GM12878 (cell line): ENCODE measurements around the gene F12. TPM values are rescaled to one million over a fixed set of nuclear protein-coding genes. Genes with fewer than 3 reads are reported as not detected.

Experiments used
- ATAC-seq: fragments of 200-7000 bp; cut with Tn5 transposase; 3 replicates; pipeline ENCODE4 v1.9.1; 2020; ENCODE audit warnings: mild to moderate bottlenecking, moderate library complexity
- BruUV-seq: library from RNA; stranded (reverse); fragments of 400-500 nt; replicated peaks from 2 replicates; lab custom pipeline; 2021; lab: Mats Ljungman, UMichigan
- CTCF ChIA-PET: fragments of 300-600 bp; sonication (Branson Sonifier 250); formaldehyde crosslinking; extraction: SDS; loops from one replicate; lab custom pipeline; 2021; ENCODE audit warnings: inconsistent platforms; lab: Yijun Ruan, JAX
- POLR2A ChIA-PET: fragments of 350-600 bp; formaldehyde crosslinking; extraction: SDS; loops from one replicate; lab custom pipeline; 2021; ENCODE audit warnings: inconsistent platforms; lab: Charles Lee
- RAD21 ChIA-PET: fragments of 300-600 bp; sonication (Branson Sonifier 250); formaldehyde crosslinking; loops from one replicate; lab custom pipeline; 2023; ENCODE audit warnings: antibody characterized with exemption; ENCODE audit not compliant: unreplicated experiment; lab: Charles Lee
- SMC1A ChIA-PET: fragments of 300-600 bp; sonication (Branson Sonifier 250); formaldehyde crosslinking; loops from one replicate; lab custom pipeline; 2023; ENCODE audit not compliant: unreplicated experiment, uncharacterized antibody; lab: Charles Lee
- DNase-seq: peaks from one replicate; pipeline ENCODE4 v3.0.0-alpha.2; 2011; ENCODE audit warnings: low read depth, low spot score
- FAIRE-seq: peaks from 3 replicates; lab custom pipeline; 2011; peaks lifted over from hg19 to GRCh38; lab: Jason Lieb, UNC
- H2AFZ ChIP-seq: 2 replicates; pipeline ENCODE4 v1.6.0; 2011; ENCODE audit warnings: low read depth, low read length, control low read depth; ENCODE audit not compliant: control insufficient read depth
- H3K27ac ChIP-seq: 2 replicates; pipeline ENCODE4 v1.5.1; 2011; ENCODE audit warnings: control low read depth; ENCODE audit not compliant: control insufficient read depth, insufficient read depth
- H3K27me3 ChIP-seq, 2 experiments: replicated peaks in 1 of 2; 2 replicates each; pipeline versions ENCODE4 v1.6.0 to v1.6.1; 2011; ENCODE audit warnings: low read length in 1 of 2; ENCODE audit not compliant: control insufficient read depth in 2 of 2, insufficient read depth in 2 of 2
- H3K36me3 ChIP-seq, 2 experiments: 2 replicates each; pipeline ENCODE4 v1.5.1; 2011; ENCODE audit warnings: low read length in 1 of 2; ENCODE audit not compliant: control insufficient read depth in 2 of 2, insufficient read depth in 2 of 2
- H3K4me1 ChIP-seq: 2 replicates; pipeline ENCODE4 v1.6.1; 2011; ENCODE audit warnings: mild to moderate bottlenecking, low read length, moderate library complexity, mixed read lengths; ENCODE audit not compliant: control insufficient read depth, insufficient read depth
- H3K4me2 ChIP-seq: 2 replicates; pipeline ENCODE4 v1.6.0; 2011; ENCODE audit warnings: control low read depth; ENCODE audit not compliant: control insufficient read depth, insufficient read depth
- H3K4me3 ChIP-seq: fragments of 200-600 bp; sonication (generic); 2 replicates; pipeline ENCODE4 v1.5.1; 2016
- H3K79me2 ChIP-seq: 2 replicates; pipeline ENCODE4 v1.6.0; 2011; ENCODE audit warnings: low read length; ENCODE audit not compliant: control insufficient read depth, insufficient read depth
- H3K9ac ChIP-seq: 2 replicates; pipeline ENCODE4 v1.8.0; 2011; ENCODE audit warnings: low read length, control low read depth, mixed read lengths; ENCODE audit not compliant: control insufficient read depth, insufficient read depth
- H3K9me3 ChIP-seq: replicated peaks from 3 replicates; pipeline ENCODE4 v1.5.1; 2011; ENCODE audit warnings: mild to moderate bottlenecking, low read length; ENCODE audit not compliant: control insufficient read depth, insufficient read depth
- H4K20me1 ChIP-seq: 2 replicates; pipeline ENCODE4 v1.6.0; 2011; ENCODE audit not compliant: control insufficient read depth, insufficient read depth
- BMI1 ChIP-seq: fragments of 450-650 bp; IDR thresholded peaks from 2 replicates; pipeline ENCODE4 v1.6.1; 2016; ENCODE audit warnings: mild to moderate bottlenecking, moderate library complexity, borderline replicate concordance
- CHD4 ChIP-seq: fragments of 200-600 bp; sonication (generic); IDR thresholded peaks from 2 replicates; pipeline ENCODE4 v1.6.1; 2016; ENCODE audit warnings: mild to moderate bottlenecking
- CREM ChIP-seq: IDR thresholded peaks from 2 replicates; pipeline ENCODE4 v1.6.1; 2014; ENCODE audit warnings: antibody characterized with exemption, low read depth
- CTCF ChIP-seq, 3 experiments: IDR thresholded peaks in 2 of 3; conservative IDR thresholded peaks in 1 of 3; 2 replicates each; pipeline ENCODE4 v1.5.1; 2011; ENCODE audit warnings: low read depth in 3 of 3, low read length in 3 of 3, mild to moderate bottlenecking in 3 of 3, control low read depth in 2 of 3, moderate library complexity in 2 of 3, inconsistent platforms in 1 of 3, mixed read lengths in 1 of 3; ENCODE audit not compliant: control insufficient read depth in 2 of 3, insufficient read depth in 1 of 3; ENCODE audit errors: extremely low read depth in 1 of 3
- EGR1 ChIP-seq, 2 experiments: IDR thresholded peaks; 1 replicate in 1 of 2; 2 replicates in 1 of 2; pipeline ENCODE4 v1.6.1; 2011 to 2012; ENCODE audit warnings: low read depth in 2 of 2, low read length in 2 of 2, borderline replicate concordance in 1 of 2, mild to moderate bottlenecking in 1 of 2, moderate library complexity in 1 of 2
- HDGF ChIP-seq: fragments of 450-650 bp; IDR thresholded peaks from 2 replicates; pipeline ENCODE4 v1.6.1; 2016; ENCODE audit warnings: antibody characterized with exemption
- HSF1 ChIP-seq: fragments of 150-350 bp; IDR thresholded peaks from 2 replicates; pipeline ENCODE4 v1.6.1; 2014; ENCODE audit warnings: mild to moderate bottlenecking, low read depth, low read length
- LARP7 ChIP-seq: fragments of 450-650 bp; IDR thresholded peaks from 2 replicates; pipeline ENCODE4 v1.6.1; 2017; ENCODE audit warnings: mild to moderate bottlenecking
- MXI1 ChIP-seq: fragments of 150-350 bp; IDR thresholded peaks from 2 replicates; pipeline ENCODE4 v1.6.1; 2011; ENCODE audit warnings: low read depth, mild to moderate bottlenecking, inconsistent platforms, low read length, improper control_type of control experiment
- NFYB ChIP-seq: IDR thresholded peaks from 2 replicates; pipeline ENCODE4 v1.6.1; 2011; ENCODE audit warnings: low read depth, mild to moderate bottlenecking, low read length, improper control_type of control experiment, moderate library complexity; ENCODE audit not compliant: insufficient read depth
- PBX3 ChIP-seq: IDR thresholded peaks from 2 replicates; pipeline ENCODE4 v1.6.1; 2011; ENCODE audit warnings: mild to moderate bottlenecking, low read depth, low read length, moderate library complexity; ENCODE audit not compliant: insufficient replicate concordance
- PKNOX1 ChIP-seq: fragments of 450-650 bp; IDR thresholded peaks from 2 replicates; pipeline ENCODE4 v1.6.1; 2016; ENCODE audit warnings: mild to moderate bottlenecking
- RFX5 ChIP-seq: IDR thresholded peaks from 2 replicates; pipeline ENCODE4 v1.6.1; 2011; ENCODE audit warnings: low read depth, low read length, improper control_type of control experiment
- SMC3 ChIP-seq: IDR thresholded peaks from 2 replicates; pipeline ENCODE4 v1.6.1; 2011; ENCODE audit warnings: low read length, improper control_type of control experiment, borderline replicate concordance
- SP1 ChIP-seq: IDR thresholded peaks from one replicate; pipeline ENCODE4 v1.6.1; 2011; ENCODE audit warnings: low read depth, low read length
- ZNF217 ChIP-seq: fragments of 450-650 bp; IDR thresholded peaks from 2 replicates; pipeline ENCODE4 v1.6.1; 2017; ENCODE audit warnings: antibody characterized with exemption, mild to moderate bottlenecking
- WGBS: methylation state at CpG from one replicate; pipeline ENCODE4 v1.1.6; 2016; ENCODE audit warnings: low lambda C conversion rate; ENCODE audit not compliant: insufficient replicate concordance, insufficient coverage; ENCODE audit errors: missing lambda C conversion rate; 5-methylcytosine and 5-hydroxymethylcytosine counted together
- in situ Hi-C: fragments of 300-500 bp; cut with MboI; formaldehyde crosslinking; loops from 9 replicates; pipeline ENCODE4 v1.14.3; 2018; ENCODE audit warnings: mixed read lengths
- intact Hi-C: fragments of 100-400 bp; cut with micrococcal nuclease; formaldehyde crosslinking; loops from one replicate; pipeline ENCODE4 v1.14.2; 2022; ENCODE audit not compliant: unreplicated experiment
- polyA plus RNA-seq, 11 experiments: library from polyadenylated mRNA; depleted of rRNA in 4 of 11; unstranded in 6 of 11; stranded (reverse) in 5 of 11; fragments of >200 nt; fragmentation: Nextera tagmentation in 4 of 11; fragmentation: Illumina TruSeq in 1 of 11; extraction: Ambion mirVana in 4 of 11; extraction: Trizol in 1 of 11; gene quantifications; 1 replicate in 1 of 11; 2 replicates in 10 of 11; pipeline versions ENCODE4 v1.2.1 to v1.2.3, GENCODE V29; 2011 to 2016; ENCODE audit warnings: inconsistent platforms in 2 of 11, missing spikeins in 2 of 11, low read depth in 1 of 11
- total RNA-seq, 4 experiments: library from RNA; depleted of rRNA in 3 of 4; stranded (reverse); fragments of >200 nt in 3 of 4; fragmentation: Illumina TruSeq in 1 of 4; extraction: Trizol in 1 of 4; gene quantifications; 2 replicates each; pipeline versions ENCODE4 v1.2.1 to v1.2.3, GENCODE V29; 2013 to 2021

The F12 gene
- total and polyA plus RNA-seq, 10 of the 15 experiments (the other 5 are each of a cell fraction or from before 2014, with no cell fraction given), result 0.25 to 11.3 (median 5.5) TPM

- intact Hi-C loops, result loop anchor here (1.0 to 2.0 kb wide), 5 partner anchors 40 to 342 kb away; partner anchors contain the start of gene PDLIM7
- no peak overlapping the region for H3K4me3 ChIP-seq
Observed at GRCh38 chr5:177456976-177457851, 47.9 kb upstream of the F12 start.

More at GRCh38 chr5:177456976-177457851, 47.9 kb upstream of the F12 start:
- H3K4me2 ChIP-seq, result no peak overlapping the region
- no peak overlapping the region for H3K27ac ChIP-seq
- peak; percentile 99 for FAIRE-seq
- H3K4me1 ChIP-seq, result peaks cover 11% of the 10 kb centered on the region
- H3K36me3 ChIP-seq, result no peaks in the 10 kb centered on the region
- POLR2A ChIA-PET, result interaction anchor here (0.5 to 2.0 kb wide), 8 partner anchors 11 to 152 kb away, joined by 3 to 14 read pairs (median 4); no protein-coding TSS in a partner anchor
- no peaks in the 10 kb centered on the region; the same call in 1 of the 2 replicates for H3K79me2 ChIP-seq
- 65% methylated on average over 24 of the region's 24 CpGs for WGBS
- H3K9me3 ChIP-seq, result no peaks in the 10 kb centered on the region
- no peaks in the 10 kb centered on the region for H3K27me3 ChIP-seq
- peak; percentile 69 for ATAC-seq
- TF ChIP-seq HDGF (0 out of 2 replicates have a peak, but pooled peaks have one; percentile 18), MXI1 (peak; percentile 60; the same call in 1 of the 2 replicates), SMC3 (0 out of 2 replicates have a peak, but pooled peaks have one; percentile 6), EGR1 (IDR thresholded peaks at IDR 0.05; ENCODE audit: borderline replicate concordance in 1 of 2, low read depth in 2 of 2, low read length in 2 of 2) (no peak), RFX5 (peak; percentile 95), BMI1 (peak; percentile 91), LARP7 (no peak), NFYB (peak; percentile 82), SP1 (peak; percentile 83), CREM (peak; percentile 42; the same call in 1 of the 2 replicates), PKNOX1 (peak; percentile 94), CHD4 (no peak), PBX3 (peak; percentile 82), ZNF217 (no peak), CTCF (IDR thresholded peaks at IDR 0.05 in 2 of 3, conservative IDR thresholded peaks at IDR 0.05 in 1 of 3; ENCODE audit: control insufficient read depth in 2 of 3, extremely low read depth in 1 of 3, insufficient read depth in 1 of 3, low read depth in 3 of 3, low read length in 3 of 3) (peak; percentile 34 to 64 (median 58)), HSF1 (no peak)
- H2AFZ ChIP-seq, result no peak overlapping the region
- in situ Hi-C loops, result no loop called here
- no peaks in the 10 kb centered on the region for H4K20me1 ChIP-seq
- RAD21 ChIA-PET, result interaction anchor here (0.6 to 6.8 kb wide), 15 partner anchors 12 to 144 kb away, joined by 3 to 108 read pairs (median 5); partner anchors contain the start of genes GRK6, PDLIM7 and PRR7
- CTCF ChIA-PET, result interaction anchor here (0.6 to 16.4 kb wide), 19 partner anchors 9 to 344 kb away, joined by 3 to 391 read pairs (median 5); partner anchors contain the start of genes DOK3, MXD3, PDLIM7 and PFN3
- H3K9ac ChIP-seq, result no peak overlapping the region
- BruUV-seq, result no TSS peak
- SMC1A ChIA-PET, result interaction anchor here (0.6 to 2.4 kb wide), 13 partner anchors 11 to 344 kb away, joined by 3 to 16 read pairs (median 6); partner anchors contain the start of genes GRK6 and PDLIM7
- peak; percentile 66 for DNase-seq
